SK-N-SH (cell line): ENCODE data around the gene RPL19.

Experiments used
- CTCF ChIP-seq: fragments of 200-600 bp; sonication (generic); IDR thresholded peaks from 2 replicates; pipeline ENCODE4 v1.6.1; 2017; ENCODE audit warnings: antibody characterized with exemption, mild to moderate bottlenecking, moderate library complexity
- JUND ChIP-seq: IDR thresholded peaks from 2 replicates; pipeline ENCODE4 v1.4.0; 2012
- RCOR1 ChIP-seq: fragments of 150-350 bp; IDR thresholded peaks from 2 replicates; pipeline ENCODE4 v1.6.1; 2017; ENCODE audit warnings: antibody characterized with exemption, low read length
- RFX5 ChIP-seq: IDR thresholded peaks from 2 replicates; pipeline ENCODE4 v1.6.1; 2012; ENCODE audit warnings: mild to moderate bottlenecking, improper control_type of control experiment, low read length
- SMC3 ChIP-seq: IDR thresholded peaks from 2 replicates; pipeline ENCODE4 v1.6.1; 2012; ENCODE audit warnings: low read depth, low read length, improper control_type of control experiment

DNA sequence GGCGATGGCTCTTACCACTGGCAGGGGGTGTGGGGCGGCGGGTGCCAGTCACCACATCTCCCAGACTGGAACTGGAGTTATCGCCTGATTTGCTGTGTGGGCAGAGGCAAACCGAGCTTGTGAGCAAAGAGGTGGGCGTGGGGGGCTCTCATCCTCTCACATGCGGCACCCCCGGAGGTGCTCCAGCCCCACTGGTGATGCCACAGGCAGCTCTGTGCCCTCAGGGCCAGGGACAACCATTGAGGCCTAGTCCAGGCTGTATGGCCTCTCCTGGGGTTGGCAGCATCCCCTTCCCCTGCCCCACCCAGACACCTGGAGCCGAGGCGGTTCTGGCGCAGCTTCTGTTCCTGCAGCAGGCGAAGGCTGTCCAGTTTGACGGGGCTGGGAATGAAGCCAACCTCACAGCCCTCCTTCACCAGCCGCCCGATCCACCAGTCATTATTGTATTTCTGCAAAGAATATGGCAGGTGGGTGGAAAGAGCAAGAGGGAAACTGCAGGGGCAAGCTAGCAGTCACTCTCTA is 13.5 kb upstream of the RPL19 start:
- TF ChIP-seq CTCF, result no peak
- no peak for TF ChIP-seq RCOR1
- TF ChIP-seq SMC3, result no peak
- no peak for TF ChIP-seq JUND
- TF ChIP-seq RFX5, result no peak
